ENCODE measurements around the gene EGFL7.

Gene EGFL7

DNA sequence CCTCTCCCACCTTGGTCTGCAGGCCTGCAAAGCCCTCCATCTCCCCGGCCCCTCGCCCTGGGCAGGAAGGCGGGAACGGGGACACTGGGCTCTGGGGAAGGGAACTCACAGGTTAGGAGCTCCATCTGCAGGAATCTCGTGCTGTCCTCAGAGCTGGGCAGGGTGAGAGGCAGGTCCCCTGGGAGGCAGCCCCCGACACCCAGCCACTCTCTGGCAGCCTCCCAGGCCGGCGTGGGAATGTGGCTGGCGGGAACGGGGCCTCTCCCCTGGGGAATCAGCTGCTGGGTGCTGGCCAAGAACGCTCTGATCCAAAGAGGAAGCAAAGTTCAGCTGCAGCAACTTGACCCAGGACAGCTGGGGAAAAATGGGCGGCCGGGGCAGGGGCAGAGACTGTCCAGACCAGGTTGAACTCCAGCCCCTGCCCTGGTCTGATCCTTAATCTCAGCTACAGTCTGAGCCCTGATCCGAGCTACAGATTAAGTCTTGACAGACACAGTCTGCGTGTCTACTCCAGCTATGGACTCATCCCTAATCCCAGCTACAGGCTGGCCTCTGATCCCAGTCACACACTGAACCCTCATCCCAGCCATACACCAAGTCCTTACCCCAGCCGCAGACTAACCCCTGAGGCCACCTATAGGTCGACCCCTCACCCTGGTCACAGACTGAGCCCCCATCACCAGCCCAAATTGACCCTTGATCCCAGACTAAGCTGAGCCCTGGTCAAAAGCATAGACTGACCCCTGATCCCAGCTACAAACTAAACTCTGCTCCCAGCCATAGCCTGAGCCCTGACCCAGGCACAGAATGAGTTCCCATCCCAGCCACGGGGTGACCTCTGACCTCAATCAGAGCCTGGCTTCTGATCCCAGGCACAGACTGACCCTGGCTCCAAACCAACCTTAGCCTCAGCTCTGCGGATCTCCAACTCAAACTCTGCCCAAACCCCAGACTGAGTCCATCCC is 37.3 kb upstream of the EGFL7 start:
- no peak for DNase-seq

DNA sequence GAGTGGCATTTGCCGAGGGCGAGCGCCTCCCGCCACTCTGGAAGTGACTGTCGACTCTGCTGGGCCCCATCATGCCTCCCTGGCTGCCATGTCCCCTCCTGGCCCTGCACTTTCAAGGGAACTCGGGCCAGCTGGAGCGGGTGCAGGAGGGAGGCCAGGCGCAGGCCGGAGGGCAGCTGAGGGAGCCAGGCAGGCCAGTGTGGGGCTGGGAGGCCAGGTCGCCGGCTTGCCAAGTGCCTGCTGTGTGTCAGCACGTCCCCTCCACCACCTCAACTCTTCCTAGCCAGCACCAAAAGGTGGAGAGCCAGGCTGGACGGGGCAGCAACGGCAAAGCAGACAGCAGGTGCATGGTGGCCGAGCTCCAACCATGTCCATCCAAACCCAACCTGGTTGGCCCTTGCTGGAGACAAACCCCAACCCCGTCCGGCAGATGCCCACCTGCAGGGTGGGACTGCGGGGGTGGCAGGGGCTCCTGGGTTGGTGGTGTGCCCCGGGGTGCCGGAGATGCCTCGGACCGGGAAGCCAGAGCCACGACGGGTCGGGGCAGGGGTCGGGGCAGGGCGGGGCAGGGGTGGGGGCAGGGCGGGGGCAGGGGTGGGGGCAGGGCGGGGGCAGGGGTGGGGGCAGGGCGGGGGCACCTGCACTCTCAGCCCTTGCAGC is 36.5 kb upstream of the EGFL7 start:
- no peak for DNase-seq

- DNase-seq = no peak
Observed at GRCh38 chr9:136626740-136627642, 35.7 kb upstream of the EGFL7 start.

DNA sequence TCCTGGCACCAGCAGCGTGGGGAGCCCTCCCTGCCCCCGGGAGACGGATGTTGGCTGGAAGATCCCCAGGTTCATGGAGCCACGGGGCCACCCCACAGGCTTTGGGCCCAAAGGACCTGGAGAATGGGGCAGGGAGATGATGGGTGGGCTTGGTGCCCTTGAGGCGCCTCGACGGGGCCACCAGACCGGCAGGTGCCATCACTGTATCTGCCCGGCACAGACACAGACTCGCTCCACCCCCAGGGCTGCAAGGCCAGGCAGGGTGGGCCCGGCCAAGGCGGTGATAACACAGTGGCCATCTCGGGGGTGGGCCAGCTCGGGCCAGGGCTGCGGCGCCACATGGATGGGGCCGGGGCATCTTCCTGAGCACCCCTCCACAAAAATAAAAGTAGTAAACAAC is 35.0 kb upstream of the EGFL7 start:
- DNase-seq = no peak

GRCh38 chr9:136628268-136628667 is 34.4 kb upstream of the EGFL7 start:
- DNase-seq = no peak

GRCh38 chr9:136629001-136629878 is 33.5 kb upstream of the EGFL7 start:
- DNase-seq = no peak

GRCh38 chr9:136629879-136630661 is 32.6 kb upstream of the EGFL7 start:
- DNase-seq = peak; percentile 63 to 72

DNA sequence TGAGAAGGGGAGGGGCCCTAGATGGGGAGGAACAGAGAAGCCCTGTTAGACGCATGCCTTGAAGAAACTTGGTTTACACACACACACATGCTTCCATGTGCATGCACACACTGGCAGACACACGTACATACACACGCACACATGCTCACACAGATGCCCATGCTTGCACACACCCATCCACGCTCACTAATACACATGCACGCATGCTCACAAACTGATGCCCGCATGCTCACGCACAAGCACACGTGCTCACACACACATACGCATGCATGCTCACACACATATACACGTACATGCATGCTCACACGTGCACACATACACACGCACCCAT is 32.1 kb upstream of the EGFL7 start:
- no peak for DNase-seq

GRCh38 chr9:136631038-136632000 is 31.4 kb upstream of the EGFL7 start:
- DNase-seq = peak; percentile 84 to 86

GRCh38 chr9:136632072-136632471 is 30.6 kb upstream of the EGFL7 start:
- DNase-seq = peak; percentile 43 to 51

DNA sequence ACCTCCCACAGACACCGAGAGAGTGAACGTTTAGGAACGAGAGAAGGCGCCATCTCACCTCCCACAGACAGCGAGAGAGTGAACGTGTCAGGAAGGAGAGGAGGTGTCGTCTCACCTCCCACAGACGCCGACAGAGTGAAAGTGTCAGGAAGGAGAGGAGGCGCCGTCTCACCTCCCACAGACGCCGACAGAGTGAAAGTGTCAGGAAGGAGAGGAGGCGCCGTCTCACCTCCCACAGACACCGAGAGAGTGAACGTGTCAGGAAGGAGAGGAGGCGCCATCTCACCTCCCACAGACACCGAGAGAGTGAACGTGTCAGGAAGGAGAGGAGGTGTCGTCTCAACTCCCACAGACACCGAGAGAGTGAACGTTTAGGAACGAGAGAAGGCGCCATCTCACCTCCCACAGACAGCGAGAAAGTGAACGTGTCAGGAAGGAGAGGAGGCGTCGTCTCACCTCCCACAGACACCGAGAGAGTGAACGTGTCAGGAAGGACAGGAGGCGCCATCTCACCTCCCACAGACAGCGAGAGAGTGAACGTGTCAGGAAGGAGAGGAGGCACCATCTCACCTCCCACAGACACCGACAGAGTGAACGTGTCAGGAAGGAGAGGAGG is 30.1 kb upstream of the EGFL7 start:
- DNase-seq = peak in 1 of 2 donors; percentile 26

DNA sequence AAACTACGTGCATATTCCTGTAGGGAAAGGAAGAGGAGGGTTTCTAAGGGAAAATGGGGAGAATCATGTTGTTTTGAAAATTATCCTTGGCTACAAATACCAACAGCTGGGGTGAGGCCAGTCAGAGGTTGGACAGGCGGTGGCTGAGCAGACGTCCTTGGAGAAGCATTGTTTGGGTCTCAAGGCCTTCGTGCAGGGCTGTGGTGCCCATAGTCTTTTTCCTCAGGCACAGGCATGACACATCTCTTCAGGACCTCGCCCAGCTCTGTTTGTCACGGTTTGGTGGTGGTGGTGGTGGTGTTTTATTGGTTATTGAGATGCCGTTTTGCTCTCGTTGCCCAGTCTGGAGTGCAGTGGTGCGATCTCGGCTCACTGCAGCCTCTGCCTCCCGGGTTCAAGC is 27.8 kb upstream of the EGFL7 start:
- DNase-seq = no peak

GRCh38 chr9:136640171-136641111 is 22.3 kb upstream of the EGFL7 start:
- DNase-seq = no peak

GRCh38 chr9:136642439-136642921 is 20.2 kb upstream of the EGFL7 start:
- DNase-seq = no peak

GRCh38 chr9:136643596-136644342 is 18.9 kb upstream of the EGFL7 start:
- peak in 1 of 2 donors; percentile 59 for DNase-seq

DNA sequence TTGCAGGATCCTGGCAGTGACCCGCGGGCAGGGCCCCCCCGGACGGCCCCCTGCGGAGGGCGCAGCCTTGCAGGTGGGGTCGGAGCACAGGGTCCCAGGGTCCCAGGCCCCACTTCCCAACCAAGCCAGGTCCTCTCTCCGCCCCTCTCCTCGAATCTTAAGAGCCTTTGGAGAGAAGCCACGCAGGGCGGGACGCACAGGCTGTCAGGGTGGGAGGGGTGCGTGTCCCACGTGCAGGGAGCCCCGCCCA is 18.4 kb upstream of the EGFL7 start:
- DNase-seq = peak in 1 of 2 donors; percentile 86

- DNase-seq = peak; percentile 69 to 78
Observed at GRCh38 chr9:136644593-136645351, 17.9 kb upstream of the EGFL7 start.

Measured in CD4-positive, alpha-beta T cell treated with Interleukin-1 beta for 1 hour (primary cell).